Panc1 (cell line): ENCODE data around the gene DEDD2. TPM values are rescaled to one million over a fixed set of nuclear protein-coding genes. Genes with fewer than 3 reads are reported as not detected.

Source experiments
- ATAC-seq: fragments of 200-7000 bp; cut with Tn5 transposase; 2 replicates; pipeline ENCODE4 v1.9.1; 2020; ENCODE audit warnings: mild to moderate bottlenecking, moderate library complexity
- BruUV-seq: library from RNA; stranded (reverse); fragments of 400-500 nt; replicated peaks from 2 replicates; lab custom pipeline; 2021; lab: Mats Ljungman, UMichigan
- CTCF ChIA-PET: fragments of 300-600 bp; sonication (Branson Sonifier 250); formaldehyde crosslinking; loops from one replicate; lab custom pipeline; 2022; ENCODE audit warnings: antibody characterized with exemption; lab: Charles Lee
- POLR2A ChIA-PET: fragments of 300-600 bp; sonication (Branson Sonifier 250); formaldehyde crosslinking; loops from one replicate; lab custom pipeline; 2022; ENCODE audit warnings: antibody characterized with exemption; lab: Charles Lee
- DNase-seq: peaks from one replicate; pipeline ENCODE4 v3.0.0-alpha.2; 2010; ENCODE audit warnings: low read depth, low spot score
- H3K27ac ChIP-seq: 2 replicates; pipeline ENCODE4 v1.5.1; 2011; ENCODE audit warnings: mild to moderate bottlenecking, low read length, inconsistent platforms
- H3K27me3 ChIP-seq: fragments of 200-500 bp; sonication (Bioruptor generic); 2 replicates; pipeline ENCODE4 v1.6.0; 2014; ENCODE audit warnings: low read length, inconsistent platforms; ENCODE audit not compliant: control insufficient read depth, insufficient read depth
- H3K36me3 ChIP-seq: fragments of 200-500 bp; sonication (Bioruptor generic); 2 replicates; pipeline ENCODE4 v1.5.1; 2014; ENCODE audit warnings: inconsistent platforms, mild to moderate bottlenecking, low read length, moderate library complexity; ENCODE audit not compliant: control insufficient read depth, insufficient read depth
- H3K4me1 ChIP-seq: 2 replicates; pipeline ENCODE4 v1.5.1; 2011; ENCODE audit warnings: inconsistent platforms, mild to moderate bottlenecking, low read length, moderate library complexity; ENCODE audit not compliant: control insufficient read depth, insufficient read depth
- H3K4me3 ChIP-seq, 2 experiments: 2 replicates each; pipeline ENCODE4 v1.5.1; 2011 to 2012; ENCODE audit warnings: low read depth in 2 of 2, low read length in 2 of 2, mild to moderate bottlenecking in 2 of 2, inconsistent platforms in 1 of 2, moderate library complexity in 1 of 2
- H3K9me3 ChIP-seq: fragments of 200-500 bp; sonication (Bioruptor generic); 2 replicates; pipeline ENCODE4 v1.5.1; 2014; ENCODE audit warnings: low read depth, mild to moderate bottlenecking, inconsistent platforms, low read length, moderate library complexity; ENCODE audit not compliant: control insufficient read depth, insufficient read depth
- CTCF ChIP-seq: fragments of 450-650 bp; IDR thresholded peaks from 2 replicates; pipeline ENCODE4 v1.5.1; 2017; ENCODE audit warnings: mild to moderate bottlenecking
- POLR2AphosphoS5 ChIP-seq: IDR thresholded peaks from 2 replicates; pipeline ENCODE4 v1.6.1; 2012; ENCODE audit warnings: mild to moderate bottlenecking, low read depth, low read length, moderate library complexity
- REST ChIP-seq, 2 experiments: IDR thresholded peaks; 2 replicates each; pipeline ENCODE4 v1.6.1; 2011 to 2012; ENCODE audit warnings: low read depth in 2 of 2, control low read depth in 1 of 2, low read length in 1 of 2, mild to moderate bottlenecking in 1 of 2, moderate library complexity in 1 of 2; ENCODE audit not compliant: insufficient read depth in 1 of 2
- SIN3A ChIP-seq: IDR thresholded peaks from 2 replicates; pipeline ENCODE4 v1.6.1; 2012; ENCODE audit warnings: low read depth, mild to moderate bottlenecking, low read length, moderate library complexity, borderline replicate concordance; ENCODE audit not compliant: insufficient read depth
- TCF7L2 ChIP-seq: IDR thresholded peaks from 2 replicates; pipeline ENCODE4 v1.6.1; 2011; ENCODE audit warnings: mild to moderate bottlenecking, low read depth, low read length, inconsistent platforms
- in situ Hi-C: cut with HindIII; loops from 2 replicates; pipeline ENCODE4 v1.10.0; 2016; ENCODE audit warnings: low sequenced_read_pairs, low pct_unique_long_range_greater_than_20kb
- intact Hi-C: fragments of 100-400 bp; cut with micrococcal nuclease; formaldehyde crosslinking; loops from one replicate; pipeline ENCODE4 v1.10.0; 2022; ENCODE audit not compliant: unreplicated experiment
- total RNA-seq: library from RNA; stranded (reverse); gene quantifications from one replicate; pipeline ENCODE4 v1.2.1, GENCODE V29; 2021; ENCODE audit not compliant: unreplicated experiment

The DEDD2 gene
- total RNA-seq, 1 experiment from 2014 or later, result 13.2 TPM

- Histone ChIP-seq H3K4me1 (no peaks in the 10 kb centered on the region), H3K4me3 (no peak overlapping the region), H3K9me3 (no peaks in the 10 kb centered on the region), H3K27ac (no peak overlapping the region), H3K27me3 (no peaks in the 10 kb centered on the region), H3K36me3 (no peaks in the 10 kb centered on the region)
- TF ChIP-seq CTCF (no peak), SIN3A (no peak), POLR2AphosphoS5 (no peak), REST (IDR thresholded peaks at IDR 0.05; ENCODE audit: insufficient read depth in 1 of 2, low read depth in 2 of 2, low read length in 1 of 2) (no peak), TCF7L2 (no peak)
- DNase-seq (no peak), ATAC-seq (no peak)
- intact Hi-C loops, result no loop called here
- POLR2A ChIA-PET, result interaction anchor here (0.6 kb wide), 1 partner anchor 14 kb away, joined by 4 read pairs; no protein-coding TSS in a partner anchor
- no TSS peak for BruUV-seq
- CTCF ChIA-PET, result no interaction called here
- in situ Hi-C loops, result no loop called here
Observed at GRCh38 chr19:42153672-42154433, 63.6 kb downstream of the DEDD2 start.

DNA sequence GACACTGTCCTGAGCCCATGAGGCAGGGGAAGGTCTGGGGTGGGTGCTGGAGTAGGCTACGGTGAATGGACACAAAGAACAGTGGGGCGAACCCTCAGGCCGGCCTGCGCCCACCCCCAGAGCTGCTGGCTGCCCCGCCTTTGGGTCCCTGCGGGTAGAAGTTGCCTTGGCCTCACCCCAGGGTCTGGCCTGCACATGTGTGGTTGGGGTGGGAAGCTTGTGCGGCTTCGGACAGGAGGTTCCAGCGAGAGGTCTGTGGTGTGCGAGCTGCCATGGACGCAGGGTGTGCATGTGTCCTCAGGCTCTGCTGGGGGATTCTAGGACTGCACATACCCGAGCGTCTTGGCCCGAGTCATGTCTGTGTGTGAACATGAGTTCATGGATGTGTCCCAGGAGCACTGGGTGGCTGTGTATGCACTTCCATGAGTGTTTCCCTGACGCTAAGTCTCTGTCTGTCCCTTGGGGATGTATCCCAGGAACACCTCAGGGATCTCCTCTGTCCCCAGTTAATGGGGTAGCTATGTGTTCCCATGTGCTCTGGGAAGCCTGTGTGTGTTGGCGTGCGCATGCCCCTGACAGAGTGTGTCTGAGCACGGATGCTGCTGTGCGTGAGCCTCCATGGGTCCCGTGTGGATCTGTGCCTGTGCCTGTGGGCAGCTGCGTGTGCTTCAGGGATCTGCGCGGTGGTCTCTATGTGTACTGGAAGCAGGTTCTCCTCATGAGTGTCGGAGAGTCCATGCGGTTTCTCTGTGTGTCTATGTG, 64.4 kb downstream of the DEDD2 start:
- ChIA-PET POLR2A (interaction anchor here (0.6 kb wide), 1 partner anchor 14 kb away, joined by 4 read pairs; no protein-coding TSS in a partner anchor), CTCF (no interaction called here)
- H3K4me3 ChIP-seq, result no peak overlapping the region
- H3K36me3 ChIP-seq, result no peaks in the 10 kb centered on the region
- no peak for DNase-seq
- no peak overlapping the region for H3K27ac ChIP-seq
- H3K9me3 ChIP-seq, result no peaks in the 10 kb centered on the region
- intact Hi-C loops (no loop called here), in situ Hi-C loops (no loop called here)
- no peak for ATAC-seq
- H3K27me3 ChIP-seq, result no peaks in the 10 kb centered on the region
- no TSS peak for BruUV-seq
- H3K4me1 ChIP-seq, result no peaks in the 10 kb centered on the region
- no peak for TF ChIP-seq SIN3A
- no peak for TF ChIP-seq POLR2AphosphoS5
- TF ChIP-seq TCF7L2, result no peak
- no peak for TF ChIP-seq REST (IDR thresholded peaks at IDR 0.05; ENCODE audit: insufficient read depth in 1 of 2, low read depth in 2 of 2, low read length in 1 of 2)
- TF ChIP-seq CTCF, result no peak
